Stromal cell of bone marrow (primary cell): ENCODE results near the gene MRPL42.

Experiments used
- DNase-seq: peaks from one replicate; pipeline ENCODE4 v3.0.0-alpha.2; 2012; ENCODE audit warnings: low read depth

The MRPL42 gene

DNA sequence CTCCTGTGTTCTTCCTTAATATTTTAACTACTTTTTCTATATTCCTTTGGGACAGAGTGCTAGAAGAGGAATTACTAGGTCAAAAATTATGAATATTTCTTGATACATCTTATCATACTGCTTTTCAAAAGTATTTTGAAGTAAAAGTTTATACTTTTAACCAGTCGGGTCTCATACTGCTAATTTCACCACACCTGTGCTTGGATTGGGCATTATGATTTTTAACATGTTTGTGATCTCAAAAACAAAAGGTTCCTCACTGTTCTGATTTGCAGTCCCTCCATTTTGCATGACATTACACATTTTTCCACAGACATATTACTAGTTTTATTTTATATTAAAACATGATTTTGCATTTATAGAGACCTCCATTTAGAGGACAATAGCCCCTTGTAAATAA is 32.9 kb downstream of the MRPL42 start:
- no peak for DNase-seq

DNA sequence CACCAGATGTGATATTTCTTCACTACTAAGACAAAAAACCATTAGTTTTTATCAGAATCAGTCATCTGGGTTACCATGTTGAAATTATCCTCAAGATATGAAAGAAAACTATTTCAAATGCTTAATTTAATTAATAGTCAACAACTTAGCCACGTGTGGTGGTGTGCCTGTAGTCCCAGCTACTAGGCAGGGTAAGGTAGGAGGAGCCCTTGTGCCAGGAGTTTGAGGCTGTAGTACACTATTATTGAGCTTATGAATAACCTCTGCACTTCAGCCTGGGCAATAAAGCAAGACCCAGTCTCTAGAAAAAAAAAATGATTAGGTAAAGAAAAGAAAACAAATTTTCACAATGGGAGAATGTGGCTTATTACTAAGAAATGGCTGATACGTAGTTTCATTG is 33.4 kb downstream of the MRPL42 start:
- DNase-seq, result no peak

DNA sequence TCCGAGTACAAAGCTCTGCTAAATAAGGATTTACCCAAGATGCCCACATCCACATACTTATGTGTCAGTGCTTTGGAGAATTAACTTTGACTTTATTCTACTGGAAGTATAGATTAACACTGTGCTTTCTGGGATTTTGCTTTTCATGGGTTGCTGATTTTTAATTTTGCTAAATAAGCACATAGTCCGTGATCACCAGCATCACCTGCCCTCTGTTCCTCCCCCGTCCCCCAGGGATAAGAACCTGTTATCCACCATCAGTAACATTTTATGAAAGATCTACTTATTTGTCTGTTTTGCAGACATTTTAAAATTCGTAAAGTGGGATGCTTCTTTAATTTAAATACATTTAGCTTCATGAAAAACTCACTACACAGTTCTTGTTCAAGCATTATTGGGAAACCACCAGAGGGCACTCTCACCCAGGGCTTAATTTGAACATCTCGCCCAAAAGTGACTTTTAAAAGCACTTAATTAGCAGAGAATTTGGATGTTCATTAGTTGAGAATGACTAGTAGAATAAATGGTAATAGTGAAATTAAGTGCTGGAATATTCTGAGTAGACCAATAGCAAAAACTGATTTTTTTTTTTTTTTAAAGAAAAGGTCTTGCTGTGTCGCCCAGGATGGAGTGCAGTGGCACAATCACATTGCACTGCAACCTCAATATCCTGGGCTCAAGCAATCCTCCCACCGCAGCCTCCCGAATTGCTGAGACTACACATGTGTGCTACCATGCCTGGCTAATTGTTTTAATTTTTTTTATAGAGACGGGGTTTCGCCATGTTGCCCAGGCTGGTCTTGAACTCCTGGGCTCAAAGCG is 35.7 kb downstream of the MRPL42 start:
- DNase-seq, result peak; percentile 20

DNA sequence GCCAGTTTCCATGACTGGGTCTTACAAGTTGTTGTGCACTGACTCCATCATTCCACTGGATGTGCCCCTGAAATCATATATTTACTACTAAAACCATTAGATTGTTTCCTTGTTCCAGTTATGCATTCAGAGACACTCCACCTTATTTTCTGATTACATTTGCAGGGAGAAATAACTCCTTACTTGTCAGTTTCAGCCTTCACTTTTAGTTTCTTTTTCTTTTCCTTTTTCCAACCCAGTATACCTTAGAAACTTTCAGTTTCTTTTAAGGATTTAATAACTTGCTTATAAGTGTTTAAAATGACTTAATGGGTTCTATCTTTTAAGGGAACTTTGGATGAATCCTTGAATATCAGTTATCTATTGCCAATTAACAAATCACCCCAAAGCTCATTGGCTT is 39.9 kb downstream of the MRPL42 start:
- no peak for DNase-seq

DNA sequence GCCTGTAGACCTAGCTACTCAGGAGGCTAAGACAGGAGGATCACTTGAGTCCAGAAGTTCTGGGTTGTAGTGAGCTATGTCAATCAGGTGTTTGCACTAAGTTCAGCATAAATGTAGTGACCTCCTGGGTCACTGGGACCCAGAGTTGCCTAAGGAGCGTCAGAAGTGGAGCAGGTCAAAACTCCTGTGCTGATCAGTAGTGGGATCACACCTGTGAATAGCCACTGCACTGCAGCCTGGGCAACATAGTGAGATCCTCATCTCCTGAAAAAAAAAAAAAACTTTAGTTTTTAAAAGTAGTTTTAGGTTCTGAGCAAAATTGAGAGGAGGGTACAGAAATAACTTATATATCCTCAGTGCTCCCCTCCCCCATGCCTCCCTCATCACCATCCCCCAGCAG is 42.2 kb downstream of the MRPL42 start:
- DNase-seq, result no peak

DNA sequence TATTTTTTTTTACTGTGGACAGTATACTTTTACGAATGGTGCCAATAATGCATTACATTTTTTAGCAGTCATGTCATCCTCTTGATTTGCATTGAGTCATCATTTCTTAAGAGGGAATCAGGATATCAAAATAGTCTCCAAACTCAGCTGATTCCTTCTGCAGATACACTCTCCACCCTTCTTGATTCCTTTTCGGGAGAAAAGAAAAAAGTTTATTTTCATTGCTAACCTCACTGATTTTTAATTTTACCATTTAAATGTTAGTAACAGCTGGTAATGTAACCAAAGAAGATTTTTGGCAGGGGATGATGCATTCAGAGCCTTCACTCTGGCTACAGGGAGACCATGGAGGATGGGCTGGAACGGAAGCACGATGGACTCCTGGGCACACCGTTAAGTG is 47.5 kb downstream of the MRPL42 start:
- peak; percentile 21 for DNase-seq

DNA sequence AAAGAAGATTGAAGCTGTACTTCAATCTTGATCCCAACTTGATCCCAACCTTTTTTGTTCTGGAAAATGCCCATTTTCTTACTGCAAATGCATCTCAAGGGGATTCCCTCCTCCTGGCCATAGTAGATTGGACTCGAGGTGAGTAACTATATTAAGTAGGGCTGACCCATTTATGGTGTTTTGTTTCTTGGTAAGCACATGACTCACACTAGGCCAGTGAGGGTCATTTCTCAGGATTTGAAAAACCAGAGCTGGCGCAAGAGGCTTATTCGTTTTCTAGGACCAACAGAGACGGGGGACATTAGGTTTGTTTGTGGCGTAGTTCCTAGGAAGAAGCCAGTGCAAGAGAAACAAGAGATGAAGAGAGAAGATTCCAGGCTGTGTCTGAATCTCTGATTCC is 51.4 kb downstream of the MRPL42 start:
- DNase-seq, result peak; percentile 38

DNA sequence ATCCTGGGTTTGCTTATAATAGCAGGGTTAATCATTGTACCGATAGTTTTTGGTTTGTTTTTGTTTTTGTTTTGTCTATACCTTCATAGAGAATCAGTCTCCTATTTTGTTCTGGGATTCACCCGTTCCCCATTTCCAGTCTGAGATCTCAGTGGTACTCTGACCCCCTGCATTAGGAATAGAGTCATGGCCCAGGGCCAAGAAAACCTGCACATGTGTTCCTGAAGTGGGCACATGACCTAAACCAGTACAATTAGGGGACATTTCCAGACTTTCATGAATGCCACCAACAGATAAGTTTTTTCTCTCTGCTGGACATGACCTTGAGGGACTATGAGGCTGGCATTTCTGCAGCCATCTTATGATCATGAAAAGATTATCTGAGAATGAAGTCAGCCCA is 52.5 kb downstream of the MRPL42 start:
- no peak for DNase-seq

DNA sequence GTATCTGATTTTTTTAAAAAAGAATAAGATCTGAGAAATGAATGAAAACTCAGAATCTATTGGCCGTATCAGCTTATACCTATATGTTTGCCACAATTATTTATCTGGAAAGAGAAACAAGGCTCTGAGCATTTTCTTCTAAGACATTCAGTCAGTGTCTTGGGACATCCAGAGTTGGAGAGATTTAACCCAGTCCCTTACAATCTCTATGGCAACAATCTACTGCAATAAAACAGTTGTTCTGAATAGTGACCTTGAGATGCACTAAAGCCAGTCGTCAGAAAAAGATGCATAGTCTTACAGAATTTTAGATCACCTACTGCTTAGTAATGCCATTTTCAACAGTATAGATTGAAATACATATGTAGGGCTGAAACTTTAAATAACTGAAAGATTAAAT is 53.1 kb downstream of the MRPL42 start:
- DNase-seq, result no peak

DNA sequence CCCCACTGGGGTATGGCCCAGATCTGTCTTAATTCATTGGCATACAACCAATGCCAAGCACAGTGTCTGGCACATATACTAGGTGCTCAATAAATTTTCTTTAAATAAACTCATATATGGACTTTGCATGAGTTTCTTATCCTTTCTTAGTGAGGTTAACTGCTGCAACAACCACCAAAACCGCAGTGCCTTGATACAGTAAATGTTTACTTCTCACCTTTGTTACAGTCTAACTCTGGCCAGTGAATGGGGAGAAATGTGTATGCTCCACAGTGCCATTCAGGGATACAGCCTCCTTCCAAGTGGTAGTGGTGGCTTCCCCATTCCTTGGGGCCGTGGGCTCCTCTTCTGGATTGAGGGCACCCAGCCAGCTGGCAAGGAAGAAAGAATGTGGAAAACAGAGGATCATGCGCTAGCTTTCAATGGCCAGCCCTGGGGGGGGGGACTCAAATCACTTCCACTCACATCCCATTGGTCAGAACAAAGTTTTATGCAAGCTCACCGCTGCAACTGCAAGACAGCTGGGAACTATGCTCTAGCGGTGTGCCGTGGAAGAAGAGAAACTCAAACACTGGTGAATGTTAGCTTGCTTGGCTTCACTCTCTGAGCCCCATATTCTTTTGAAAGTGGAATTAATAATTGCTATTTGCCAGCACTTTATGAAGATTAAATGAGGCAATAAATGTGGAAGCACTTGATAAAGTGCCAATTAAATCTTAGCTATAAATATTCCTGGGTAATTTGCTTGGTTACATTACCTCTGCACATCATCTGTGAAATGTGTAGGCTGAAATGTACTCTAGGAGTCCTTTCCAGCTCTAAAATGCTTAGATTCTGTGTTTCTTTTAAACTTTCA is 54.1 kb downstream of the MRPL42 start:
- DNase-seq, result no peak

DNA sequence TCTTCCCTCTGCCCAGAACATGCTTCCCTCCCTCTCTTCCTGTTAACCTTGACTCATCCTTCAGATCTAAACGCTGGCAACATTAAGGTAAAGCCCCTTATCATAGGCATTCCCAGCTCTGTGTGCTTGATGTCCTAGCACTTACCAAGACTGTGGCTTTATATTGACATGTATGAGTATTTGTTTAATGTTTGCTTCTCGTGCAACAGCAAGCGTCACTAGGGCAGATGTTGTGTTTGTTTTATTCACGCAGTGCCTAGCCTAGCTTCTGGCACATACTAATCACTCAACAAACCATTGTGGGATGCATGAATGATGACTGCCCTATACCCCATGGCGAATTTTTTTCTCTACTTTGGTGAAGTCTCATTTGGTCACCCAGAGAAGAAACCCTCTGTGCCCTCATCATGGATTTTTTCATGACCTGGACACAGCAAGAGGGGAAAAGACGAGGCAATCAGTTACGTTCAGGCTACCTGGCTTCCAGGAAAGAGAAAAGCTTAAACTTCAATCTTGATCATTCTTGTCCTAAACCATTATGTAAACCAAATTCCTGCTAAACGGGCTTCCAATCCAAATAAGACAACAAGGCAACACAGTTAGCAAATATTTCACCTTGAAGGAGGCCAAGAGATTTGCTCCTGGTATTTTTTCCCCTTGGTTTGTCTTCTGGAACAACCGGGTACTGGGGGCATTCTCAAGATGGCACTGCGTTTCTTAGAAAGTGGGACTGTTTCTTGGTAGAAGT is 57.2 kb downstream of the MRPL42 start:
- DNase-seq, result no peak

DNA sequence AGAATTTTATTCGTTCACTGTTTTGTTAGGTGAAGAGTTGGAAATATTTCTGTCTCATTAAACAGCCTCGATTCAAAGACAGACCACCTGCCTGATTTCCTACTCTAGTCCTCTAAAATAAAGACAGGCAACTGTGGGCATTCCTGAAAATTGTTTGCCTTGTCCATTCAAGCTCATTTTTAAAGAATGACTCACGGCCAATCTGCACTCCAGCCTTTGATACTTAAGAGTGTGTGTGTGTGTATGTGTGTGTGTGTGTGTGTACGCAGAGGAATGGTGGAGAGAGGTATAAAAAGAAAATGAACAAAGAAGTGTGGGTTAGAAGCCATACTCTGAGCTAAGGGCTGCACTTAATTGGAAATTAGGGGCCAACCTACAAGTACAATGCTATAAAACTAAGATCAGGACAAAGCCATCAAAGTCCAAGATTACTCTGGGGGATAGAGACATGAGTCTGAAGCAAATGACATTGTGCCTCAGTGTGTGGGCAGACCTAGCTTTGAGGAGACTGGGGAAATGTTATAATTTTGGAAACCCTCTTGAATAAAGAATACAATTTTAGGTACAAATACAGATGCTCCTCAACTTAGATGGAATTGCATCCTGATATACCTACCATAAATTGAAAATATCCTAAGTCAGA is 59.6 kb downstream of the MRPL42 start:
- DNase-seq, result peak; percentile 63

DNA sequence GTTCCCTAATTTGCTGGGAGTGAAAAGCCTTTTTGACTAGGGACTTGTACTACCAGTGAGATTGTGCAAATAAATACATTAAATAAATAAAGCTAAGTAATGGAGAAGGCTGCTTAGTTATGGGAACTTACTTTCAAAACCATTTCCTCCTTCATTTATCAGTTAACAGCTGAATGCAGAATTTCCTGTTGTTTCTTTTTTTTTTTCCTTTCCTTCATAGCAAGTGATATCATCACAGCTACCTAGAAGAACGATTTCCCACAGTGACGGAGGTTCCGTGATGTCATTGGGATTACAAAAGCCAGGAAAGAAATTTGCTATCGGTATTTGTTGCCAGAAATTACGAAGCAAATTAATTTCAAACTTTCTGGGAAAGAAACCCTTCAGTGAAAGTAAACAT is 63.0 kb downstream of the MRPL42 start:
- DNase-seq, result no peak

DNA sequence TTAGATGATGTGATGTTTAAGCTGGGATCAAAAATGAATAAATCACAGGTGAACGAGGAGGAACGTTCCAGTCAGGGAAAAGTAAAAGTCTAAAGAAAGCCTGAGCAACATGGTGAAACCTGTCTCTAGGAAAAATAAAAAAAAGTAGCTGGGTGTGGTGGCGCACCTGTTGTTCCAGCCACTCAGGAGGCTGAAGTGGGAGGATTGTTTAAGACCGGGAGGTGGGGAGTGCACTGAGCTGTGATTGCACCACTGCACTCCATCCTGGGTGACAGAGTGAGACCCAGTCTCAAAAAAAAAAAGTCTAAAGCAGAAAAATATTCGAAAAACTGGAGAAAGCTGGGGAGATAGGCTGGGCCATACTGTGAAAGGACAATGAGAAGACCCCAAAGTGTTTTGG is 66.0 kb downstream of the MRPL42 start:
- no peak for DNase-seq

DNA sequence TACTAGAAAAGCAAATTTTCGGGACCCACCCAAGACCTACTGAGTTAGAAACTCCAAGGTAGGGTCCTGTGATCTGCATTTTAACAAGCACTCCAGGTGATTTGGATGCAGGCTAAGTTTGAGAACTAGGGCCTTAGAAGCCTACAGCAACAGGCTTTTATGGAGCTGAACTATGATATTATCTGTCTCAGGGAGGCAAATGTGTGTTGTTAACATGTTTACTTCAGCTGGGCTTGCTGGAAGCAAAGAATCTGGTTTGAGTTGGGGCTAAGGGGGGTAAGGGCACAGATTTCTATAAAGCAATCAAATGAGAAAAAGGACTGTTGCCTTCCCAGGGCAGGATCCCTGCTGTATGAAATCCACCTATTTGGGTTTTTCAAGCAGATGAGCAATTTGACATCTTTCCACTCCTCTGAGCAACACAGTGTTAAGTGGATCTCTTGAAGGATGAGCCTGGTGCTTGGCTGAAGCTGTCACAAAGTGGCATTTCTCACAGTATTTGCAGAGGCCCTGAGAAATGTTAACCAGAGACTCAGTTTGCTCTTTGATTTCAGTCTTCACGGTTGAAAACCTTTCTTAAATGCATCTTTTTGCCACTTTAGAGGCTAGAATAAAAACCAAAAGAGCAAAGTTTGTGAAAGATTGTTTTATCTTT is 68.9 kb downstream of the MRPL42 start:
- no peak for DNase-seq

DNA sequence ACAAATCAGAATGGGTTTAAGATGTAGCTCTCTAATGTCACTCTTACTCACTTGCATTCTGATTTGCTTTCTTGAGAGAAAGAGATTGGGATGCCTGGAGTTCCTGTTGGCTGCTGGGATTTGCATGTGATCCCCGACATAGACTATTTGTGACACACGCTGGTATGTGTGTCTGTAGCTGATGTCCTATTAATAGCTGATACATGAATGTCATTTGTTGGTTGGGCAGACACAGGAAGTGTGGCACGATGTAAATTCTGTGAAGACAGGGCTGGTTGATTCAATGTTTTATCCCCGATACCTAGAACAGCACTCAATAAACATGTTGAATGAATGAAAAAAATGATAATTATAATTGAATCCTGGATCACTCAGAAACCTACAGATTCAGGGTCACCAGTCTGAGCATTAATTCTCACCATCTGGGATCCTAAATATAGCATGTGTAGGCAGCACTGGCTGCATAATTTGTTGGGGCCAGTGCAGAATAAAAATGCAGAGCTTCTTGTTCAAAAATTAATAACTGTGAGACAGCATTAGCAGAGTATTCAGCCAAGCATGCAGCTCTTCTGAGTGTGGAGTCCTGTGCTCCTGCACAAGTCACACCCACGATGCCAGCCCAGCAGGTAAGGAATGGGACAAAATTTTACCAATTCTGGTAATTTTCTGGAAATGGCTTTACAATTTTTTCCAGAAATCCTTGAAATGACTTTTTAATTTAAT is 69.6 kb downstream of the MRPL42 start:
- DNase-seq, result no peak

DNA sequence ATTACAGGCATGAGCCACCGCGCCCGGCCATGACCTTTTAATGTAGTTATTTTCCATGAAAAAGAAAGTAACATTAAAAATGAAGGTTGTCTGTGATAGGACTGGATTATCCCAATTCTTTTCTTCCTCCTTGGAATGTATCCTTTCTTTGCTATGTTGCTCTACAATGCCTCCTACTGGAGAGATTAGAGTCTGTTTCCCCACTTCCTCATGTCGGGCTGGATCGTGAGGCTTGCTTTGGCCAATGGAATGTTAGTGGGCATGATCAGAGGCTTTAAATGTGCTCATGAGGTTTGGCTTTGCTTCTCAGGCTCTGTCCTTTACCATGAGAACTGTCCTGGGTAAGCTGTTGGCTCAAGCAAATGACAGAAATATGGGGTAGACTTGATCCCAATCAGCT is 70.5 kb downstream of the MRPL42 start:
- no peak for DNase-seq

DNA sequence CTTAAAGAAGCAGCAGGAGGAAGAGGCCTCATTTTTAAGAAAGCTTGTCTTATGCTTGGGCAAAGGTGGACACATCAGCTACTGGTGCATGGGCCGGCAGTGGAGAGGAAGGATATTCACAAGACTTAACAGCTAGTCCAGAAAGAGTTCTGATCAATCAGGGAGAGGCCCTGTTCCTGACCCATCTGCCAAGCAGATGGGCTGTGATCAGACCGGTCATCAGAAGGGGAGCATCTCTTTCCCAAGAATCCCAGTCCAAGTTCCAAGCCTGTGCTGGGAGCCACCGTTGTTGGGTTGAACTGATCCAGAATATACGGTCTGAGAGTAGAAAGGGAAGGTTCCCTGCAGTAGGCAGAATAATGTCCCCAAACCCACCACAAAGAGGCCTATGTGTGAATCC is 72.5 kb downstream of the MRPL42 start:
- no peak for DNase-seq

DNA sequence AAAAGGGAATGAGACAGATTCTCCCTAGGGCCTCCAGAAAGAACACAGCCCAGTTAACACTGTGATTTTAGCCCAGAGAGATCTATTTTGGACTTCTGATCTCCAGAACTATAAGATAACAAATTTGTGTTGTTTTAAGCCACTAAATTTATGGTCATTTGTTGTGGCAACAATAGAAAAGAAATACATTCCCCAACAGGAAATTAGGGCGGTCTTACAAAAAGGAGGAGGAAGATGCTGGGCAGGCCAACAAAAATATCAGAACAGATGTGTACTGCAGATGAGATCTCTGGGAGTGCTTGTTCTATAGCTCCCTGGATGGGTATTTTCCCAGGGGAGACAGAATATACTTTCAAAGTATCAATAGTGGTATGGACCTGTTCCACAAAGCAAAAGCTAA is 73.2 kb downstream of the MRPL42 start:
- no peak for DNase-seq

DNA sequence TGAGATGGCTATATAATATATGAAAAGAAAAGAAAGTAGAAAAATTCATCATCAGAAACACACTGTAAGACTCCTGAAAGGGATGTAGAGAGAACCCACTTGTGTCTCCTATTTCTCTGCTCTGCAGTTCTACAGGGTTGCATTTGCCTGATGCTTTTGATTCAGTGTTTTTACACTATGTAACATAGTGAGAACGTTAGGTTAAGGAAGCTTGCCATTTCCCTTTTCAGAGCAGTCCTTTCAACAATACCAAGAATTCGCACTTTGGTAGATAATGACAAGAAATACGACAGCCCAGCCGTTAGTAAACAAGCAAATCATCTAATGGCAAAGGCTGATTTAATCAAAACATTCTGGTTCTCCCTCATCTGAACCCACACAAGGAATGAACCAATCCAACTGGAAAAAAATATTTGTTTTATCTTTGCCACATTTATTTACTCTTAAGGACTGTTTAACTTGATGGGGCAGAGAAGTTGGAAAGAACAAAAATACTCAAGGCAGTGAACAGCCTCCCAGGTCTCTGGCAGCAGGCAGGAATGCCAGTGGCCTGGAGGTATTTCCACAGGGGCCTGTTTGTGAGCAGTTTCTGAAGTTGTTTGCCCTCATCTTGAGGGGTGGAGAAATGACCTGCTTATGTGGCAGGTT is 74.4 kb downstream of the MRPL42 start:
- no peak for DNase-seq

DNA sequence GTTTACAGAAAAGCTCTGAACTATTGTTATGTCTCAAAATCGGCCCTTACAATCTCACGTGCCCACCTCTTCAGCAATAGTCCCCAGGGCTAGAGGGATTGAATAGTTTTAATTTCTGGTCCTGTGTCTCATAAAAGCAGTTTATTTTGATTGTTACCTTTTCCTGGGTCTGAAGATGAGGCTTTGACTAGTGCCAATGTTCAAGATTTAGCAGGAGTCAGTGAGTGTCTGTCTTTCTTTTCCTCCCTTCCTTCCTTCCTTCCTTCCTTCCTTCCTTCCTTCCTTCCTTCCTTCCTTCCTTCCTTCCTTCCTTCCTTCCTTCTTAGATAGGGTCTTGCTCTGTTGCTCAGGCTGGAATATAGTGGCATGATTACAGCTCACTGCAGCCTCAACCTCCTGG is 80.5 kb downstream of the MRPL42 start:
- DNase-seq, result no peak
